ENCODE data around the gene SEPTIN3. TPM values are rescaled to one million over a fixed set of nuclear protein-coding genes. Genes with fewer than 3 reads are reported as not detected.

Gene SEPTIN3
- total and polyA plus RNA-seq, 2 donors (not counting 1 experiment from before 2014, with no cell fraction given): 0.05 to 0.33 TPM

- Histone ChIP-seq H3K27me3 (ENCODE audit: control insufficient read depth, insufficient read depth, low read length) (no peaks in the 10 kb centered on the region), H2AFZ (ENCODE audit: low read length) (no peak overlapping the region), H3K36me3 (ENCODE audit: control insufficient read depth, insufficient read depth, low read length) (peaks cover 6% of the 10 kb centered on the region), H3K79me2 (ENCODE audit: control insufficient read depth, insufficient read depth, low read length) (no peaks in the 10 kb centered on the region), H3K4me1 (ENCODE audit: control insufficient read depth, extremely low read depth, insufficient read depth, low read length) (no peaks in the 10 kb centered on the region), H3K9ac (ENCODE audit: insufficient read depth, low read length) (no peak overlapping the region), H3K9me3 (ENCODE audit: control insufficient read depth, insufficient read depth, low read depth, low read length) (no peaks in the 10 kb centered on the region), H3K27ac (ENCODE audit: insufficient read depth, low read length) (no peak overlapping the region), H3K4me3 (replicated peaks in 1 of 4; ENCODE audit: control extremely low read depth in 1 of 4, insufficient read depth in 1 of 4, low read depth in 3 of 4, low read length in 4 of 4) (no peak overlapping the region), H4K20me1 (ENCODE audit: control insufficient read depth, extremely low read depth, insufficient read depth, low read length) (no peaks in the 10 kb centered on the region), H3K4me2 (ENCODE audit: extremely low read depth, insufficient read depth, low read length) (no peak overlapping the region)
- no peak for DNase-seq (ENCODE audit: low read depth in 2 of 2)
- TF ChIP-seq EZH2 (IDR thresholded peaks at IDR 0.05; ENCODE audit: low read length, missing control alignments) (no peak), CTCF (conservative IDR thresholded peaks at IDR 0.05 in 1 of 2, IDR thresholded peaks at IDR 0.05 in 1 of 2; ENCODE audit: low read depth in 1 of 2, low read length in 2 of 2) (no peak)
These were observed 34.3 kb upstream of the SEPTIN3 start for GRCh38 chr22:41935015-41935351.

GRCh38 chr22:41935509-41935908 lies 33.7 kb upstream of the SEPTIN3 start:
- DNase-seq (ENCODE audit: low read depth in 2 of 2): no peak
- peaks cover 6% of the 10 kb centered on the region for H3K36me3 ChIP-seq (ENCODE audit: control insufficient read depth, insufficient read depth, low read length)
- no peak for TF ChIP-seq CTCF (conservative IDR thresholded peaks at IDR 0.05 in 1 of 2, IDR thresholded peaks at IDR 0.05 in 1 of 2; ENCODE audit: low read depth in 1 of 2, low read length in 2 of 2)
- TF ChIP-seq EZH2 (IDR thresholded peaks at IDR 0.05; ENCODE audit: low read length, missing control alignments): no peak

GRCh38 chr22:41936894-41937169 lies 32.4 kb upstream of the SEPTIN3 start:
- Histone ChIP-seq H2AFZ (ENCODE audit: low read length) (no peak overlapping the region), H3K36me3 (ENCODE audit: control insufficient read depth, insufficient read depth, low read length) (peaks cover 6% of the 10 kb centered on the region), H3K4me1 (ENCODE audit: control insufficient read depth, extremely low read depth, insufficient read depth, low read length) (peaks cover 12% of the 10 kb centered on the region), H4K20me1 (ENCODE audit: control insufficient read depth, extremely low read depth, insufficient read depth, low read length) (no peaks in the 10 kb centered on the region), H3K4me2 (ENCODE audit: extremely low read depth, insufficient read depth, low read length) (no peak overlapping the region), H3K79me2 (ENCODE audit: control insufficient read depth, insufficient read depth, low read length) (no peaks in the 10 kb centered on the region), H3K9ac (ENCODE audit: insufficient read depth, low read length) (no peak overlapping the region), H3K4me3 (replicated peaks in 1 of 4; ENCODE audit: control extremely low read depth in 1 of 4, insufficient read depth in 1 of 4, low read depth in 3 of 4, low read length in 4 of 4) (no peak overlapping the region), H3K27ac (ENCODE audit: insufficient read depth, low read length) (no peak overlapping the region), H3K9me3 (ENCODE audit: control insufficient read depth, insufficient read depth, low read depth, low read length) (no peaks in the 10 kb centered on the region), H3K27me3 (ENCODE audit: control insufficient read depth, insufficient read depth, low read length) (no peaks in the 10 kb centered on the region)
- TF ChIP-seq EZH2 (IDR thresholded peaks at IDR 0.05; ENCODE audit: low read length, missing control alignments): no peak
- no peak for DNase-seq (ENCODE audit: low read depth in 2 of 2)

More at GRCh38 chr22:41935509-41935908, 33.7 kb upstream of the SEPTIN3 start:
- H3K9ac ChIP-seq (ENCODE audit: insufficient read depth, low read length): no peak overlapping the region
- H3K4me2 ChIP-seq (ENCODE audit: extremely low read depth, insufficient read depth, low read length): no peak overlapping the region
- no peak overlapping the region for H3K27ac ChIP-seq (ENCODE audit: insufficient read depth, low read length)
- no peak overlapping the region for H2AFZ ChIP-seq (ENCODE audit: low read length)
- no peaks in the 10 kb centered on the region for H3K79me2 ChIP-seq (ENCODE audit: control insufficient read depth, insufficient read depth, low read length)
- peaks cover 2% of the 10 kb centered on the region for H3K4me1 ChIP-seq (ENCODE audit: control insufficient read depth, extremely low read depth, insufficient read depth, low read length)
- H3K27me3 ChIP-seq (ENCODE audit: control insufficient read depth, insufficient read depth, low read length): no peaks in the 10 kb centered on the region
- H3K4me3 ChIP-seq (replicated peaks in 1 of 4; ENCODE audit: control extremely low read depth in 1 of 4, insufficient read depth in 1 of 4, low read depth in 3 of 4, low read length in 4 of 4): no peak overlapping the region
- H3K9me3 ChIP-seq (ENCODE audit: control insufficient read depth, insufficient read depth, low read depth, low read length): no peaks in the 10 kb centered on the region
- no peaks in the 10 kb centered on the region for H4K20me1 ChIP-seq (ENCODE audit: control insufficient read depth, extremely low read depth, insufficient read depth, low read length)
